Choroid plexus epithelial cell (primary cell): ENCODE data around the gene UCKL1.

Experiments used
- DNase-seq: peaks from one replicate; pipeline ENCODE4 v3.0.0-alpha.2; 2010; ENCODE audit warnings: low read depth
- H3K4me3 ChIP-seq: 2 replicates; pipeline ENCODE4 v1.5.1; 2011; ENCODE audit warnings: low read depth, mild to moderate bottlenecking, control low read depth, low read length, moderate library complexity
- CTCF ChIP-seq: conservative IDR thresholded peaks from 2 replicates; pipeline ENCODE4 v1.5.1; 2011; ENCODE audit warnings: low read depth, mild to moderate bottlenecking, control low read depth, inconsistent platforms, low read length, moderate library complexity

Gene UCKL1

GRCh38 chr20:63957004-63957689, 931 bp upstream of the UCKL1 start:
- peak; percentile 75 for DNase-seq
- peak overlapping the region; percentile 66 for H3K4me3 ChIP-seq
- TF ChIP-seq CTCF: peak; percentile 27

- DNase-seq: no peak
- TF ChIP-seq CTCF: no peak
- peak overlapping the region; percentile 66 for H3K4me3 ChIP-seq
Measured at GRCh38 chr20:63956664-63957003, 418 bp upstream of the UCKL1 start.

GRCh38 chr20:63955281-63955826, 862 bp downstream of the UCKL1 start:
- TF ChIP-seq CTCF: no peak
- DNase-seq: no peak
- H3K4me3 ChIP-seq: peak overlapping the region; percentile 93

GRCh38 chr20:63953764-63954429, 2.3 kb downstream of the UCKL1 start:
- peak overlapping the region; percentile 6 for H3K4me3 ChIP-seq
- no peak for TF ChIP-seq CTCF
- no peak for DNase-seq

- no peak for DNase-seq
- TF ChIP-seq CTCF: no peak
- no peak overlapping the region for H3K4me3 ChIP-seq
Measured at GRCh38 chr20:63952769-63953168, 3.4 kb downstream of the UCKL1 start.

GRCh38 chr20:63952210-63952535, 4.0 kb downstream of the UCKL1 start:
- TF ChIP-seq CTCF: no peak
- no peak for DNase-seq
- H3K4me3 ChIP-seq: no peak overlapping the region
